Measurements from ENCODE around the gene SERTM2.

Gene SERTM2

DNA sequence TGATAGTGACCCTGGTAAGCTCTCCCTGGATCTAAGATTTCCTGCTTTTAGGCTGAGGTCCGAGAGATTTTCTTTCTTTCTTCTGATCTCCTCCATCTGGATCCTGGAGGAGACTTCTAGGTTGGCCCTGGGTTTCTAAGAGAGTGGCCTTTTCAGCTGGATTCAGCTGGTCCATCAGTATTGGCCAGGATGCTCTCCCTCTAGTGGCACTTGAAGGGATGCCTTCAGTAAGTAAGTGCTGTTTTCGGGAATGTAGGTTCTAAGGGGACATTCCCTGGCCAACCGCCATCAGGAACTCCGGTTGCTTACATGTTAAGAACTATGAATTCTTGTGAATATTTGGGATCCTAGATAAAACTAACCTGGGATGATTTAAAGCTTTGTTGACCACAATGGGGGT, 56.9 kb downstream of the SERTM2 start:
- Histone ChIP-seq H4K20me1 (ENCODE audit: low read depth, low read length) (no peaks in the 10 kb centered on the region), H3K27me3 (ENCODE audit: low read length) (no peaks in the 10 kb centered on the region), H3K4me2 (ENCODE audit: low read depth, low read length, poor library complexity, severe bottlenecking) (no peak overlapping the region), H3K9me3 (ENCODE audit: insufficient read depth, low read length) (no peaks in the 10 kb centered on the region), H3K9me2 (replicated peaks; ENCODE audit: insufficient read depth, low read length) (no peaks in the 10 kb centered on the region), H3K4me3 (ENCODE audit: insufficient read depth, low read length, poor library complexity, severe bottlenecking) (no peak overlapping the region), H2AFZ (ENCODE audit: low read depth, low read length, severe bottlenecking) (no peak overlapping the region), H3K9ac (ENCODE audit: low read length) (no peak overlapping the region), H3K36me3 (ENCODE audit: low read length) (no peaks in the 10 kb centered on the region), H3K27ac (ENCODE audit: low read depth, low read length) (no peak overlapping the region), H3F3A (ENCODE audit: insufficient read depth) (no peaks in the 10 kb centered on the region), H3K79me2 (ENCODE audit: insufficient read depth, low read length) (no peaks in the 10 kb centered on the region)
- TF ChIP-seq, protein P1, sequence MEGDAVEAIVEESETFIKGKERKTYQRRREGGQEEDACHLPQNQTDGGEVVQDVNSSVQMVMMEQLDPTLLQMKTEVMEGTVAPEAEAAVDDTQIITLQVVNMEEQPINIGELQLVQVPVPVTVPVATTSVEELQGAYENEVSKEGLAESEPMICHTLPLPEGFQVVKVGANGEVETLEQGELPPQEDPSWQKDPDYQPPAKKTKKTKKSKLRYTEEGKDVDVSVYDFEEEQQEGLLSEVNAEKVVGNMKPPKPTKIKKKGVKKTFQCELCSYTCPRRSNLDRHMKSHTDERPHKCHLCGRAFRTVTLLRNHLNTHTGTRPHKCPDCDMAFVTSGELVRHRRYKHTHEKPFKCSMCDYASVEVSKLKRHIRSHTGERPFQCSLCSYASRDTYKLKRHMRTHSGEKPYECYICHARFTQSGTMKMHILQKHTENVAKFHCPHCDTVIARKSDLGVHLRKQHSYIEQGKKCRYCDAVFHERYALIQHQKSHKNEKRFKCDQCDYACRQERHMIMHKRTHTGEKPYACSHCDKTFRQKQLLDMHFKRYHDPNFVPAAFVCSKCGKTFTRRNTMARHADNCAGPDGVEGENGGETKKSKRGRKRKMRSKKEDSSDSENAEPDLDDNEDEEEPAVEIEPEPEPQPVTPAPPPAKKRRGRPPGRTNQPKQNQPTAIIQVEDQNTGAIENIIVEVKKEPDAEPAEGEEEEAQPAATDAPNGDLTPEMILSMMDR (IDR thresholded peaks at IDR 0.05; ENCODE audit: insufficient read depth, low read length, poor library complexity, severe bottlenecking): no peak
- no peak for TF ChIP-seq EZH2phosphoT487 (conservative IDR thresholded peaks at IDR 0.05; ENCODE audit: low read length)

DNA sequence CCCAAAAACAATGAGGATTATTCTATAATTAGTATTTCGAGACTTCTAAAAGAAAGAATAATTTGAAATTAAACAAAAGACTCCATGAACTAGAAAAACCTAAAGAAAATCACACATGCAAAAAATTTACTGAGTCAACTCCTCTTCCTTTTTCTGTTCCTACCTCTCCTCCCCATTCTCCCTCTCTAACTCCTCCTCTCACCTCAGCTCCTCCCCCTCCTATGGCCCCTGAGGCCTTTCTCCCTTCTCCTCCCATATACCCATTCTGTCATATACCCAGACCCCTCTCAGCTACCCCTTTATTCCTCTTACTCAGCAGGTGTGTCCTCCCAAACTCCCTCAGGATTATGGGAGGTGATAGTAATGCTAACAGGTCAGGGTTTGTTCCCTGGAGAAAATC, 57.4 kb downstream of the SERTM2 start:
- Histone ChIP-seq H3K4me2 (ENCODE audit: low read depth, low read length, poor library complexity, severe bottlenecking) (no peak overlapping the region), H3K79me2 (ENCODE audit: insufficient read depth, low read length) (no peaks in the 10 kb centered on the region), H3K9ac (ENCODE audit: low read length) (no peak overlapping the region), H3K9me3 (ENCODE audit: insufficient read depth, low read length) (no peaks in the 10 kb centered on the region), H3F3A (ENCODE audit: insufficient read depth) (no peaks in the 10 kb centered on the region), H3K27ac (ENCODE audit: low read depth, low read length) (no peak overlapping the region), H4K20me1 (ENCODE audit: low read depth, low read length) (no peaks in the 10 kb centered on the region), H3K4me3 (ENCODE audit: insufficient read depth, low read length, poor library complexity, severe bottlenecking) (no peak overlapping the region), H2AFZ (ENCODE audit: low read depth, low read length, severe bottlenecking) (no peak overlapping the region), H3K27me3 (ENCODE audit: low read length) (no peaks in the 10 kb centered on the region), H3K36me3 (ENCODE audit: low read length) (no peaks in the 10 kb centered on the region), H3K9me2 (replicated peaks; ENCODE audit: insufficient read depth, low read length) (no peaks in the 10 kb centered on the region)
- no peak for TF ChIP-seq EZH2phosphoT487 (conservative IDR thresholded peaks at IDR 0.05; ENCODE audit: low read length)
- TF ChIP-seq, protein P1 (IDR thresholded peaks at IDR 0.05; ENCODE audit: insufficient read depth, low read length, poor library complexity, severe bottlenecking): no peak
